Tibial nerve (tissue), 4 donors: Measurements from ENCODE around the gene CTTNBP2. TPM values are rescaled to one million over a fixed set of nuclear protein-coding genes. Genes with fewer than 3 reads are reported as not detected.

ENCODE experiments used
- DNase-seq, 2 donors: peaks; one replicate each; pipeline ENCODE4 v3.0.0-alpha.2; 2019; ENCODE audit warnings: low spot score in 2 of 2
- H3K27ac ChIP-seq, 4 donors: fragments of 200-600 bp; sonication (generic) in 3 of 4; one replicate each; pipeline ENCODE4 v1.5.1; 2017 to 2019; ENCODE audit warnings: mild to moderate bottlenecking in 1 of 4
- H3K27me3 ChIP-seq, 2 donors: fragments of 200-600 bp; sonication (generic) in 1 of 2; one replicate each; pipeline versions ENCODE4 v1.5.1 to v1.6.0; 2017 to 2019
- H3K36me3 ChIP-seq, 3 donors: fragments of 200-600 bp; sonication (generic); one replicate each; pipeline ENCODE4 v1.5.1; 2018 to 2019
- H3K4me1 ChIP-seq, 4 donors: fragments of 200-600 bp; sonication (generic) in 3 of 4; one replicate each; pipeline ENCODE4 v1.5.1; 2017 to 2019
- H3K4me3 ChIP-seq, 4 donors: fragments of 200-600 bp; sonication (generic) in 3 of 4; one replicate each; pipeline ENCODE4 v1.5.1; 2017 to 2019; ENCODE audit warnings: mild to moderate bottlenecking in 1 of 4, moderate library complexity in 1 of 4
- H3K9me3 ChIP-seq, 4 donors: fragments of 200-600 bp; sonication (generic) in 3 of 4; one replicate each; pipeline ENCODE4 v1.5.1; 2017 to 2019
- EP300 ChIP-seq, 2 donors: sonication (generic); formaldehyde crosslinking; IDR thresholded peaks; one replicate each; pipeline ENCODE4 v1.6.1; 2017; ENCODE audit warnings: antibody characterized with exemption in 2 of 2, mild to moderate bottlenecking in 1 of 2
- POLR2A ChIP-seq, 2 donors: fragments of 450-650 bp; IDR thresholded peaks; one replicate each; pipeline ENCODE4 v1.6.1; 2017; ENCODE audit warnings: antibody characterized with exemption in 2 of 2, mild to moderate bottlenecking in 2 of 2, moderate library complexity in 2 of 2
- WGBS, 2 donors: methylation state at CpG; one replicate each; pipeline ENCODE4 v1.1.5; 2018; 5-methylcytosine and 5-hydroxymethylcytosine counted together
- total RNA-seq, 4 donors: library from RNA; depleted of rRNA; stranded (reverse); fragments of >200 nt; gene quantifications; one replicate each; pipeline ENCODE4 v1.1.0, GENCODE V29; 2016
- TF ChIP-seq, protein P1 (sequence below), 5 experiments: fragments of 200-600 bp in 3 of 5; fragments of 450-650 bp in 2 of 5; sonication (generic) in 3 of 5; IDR thresholded peaks; one replicate each; pipeline ENCODE4 v1.5.1; 2016 to 2019; ENCODE audit warnings: antibody characterized with exemption in 5 of 5, mild to moderate bottlenecking in 3 of 5, moderate library complexity in 2 of 5

Gene CTTNBP2
- total RNA-seq, 4 donors from 2014 or later: 12.9 to 19.3 (median 17.1) TPM

DNA sequence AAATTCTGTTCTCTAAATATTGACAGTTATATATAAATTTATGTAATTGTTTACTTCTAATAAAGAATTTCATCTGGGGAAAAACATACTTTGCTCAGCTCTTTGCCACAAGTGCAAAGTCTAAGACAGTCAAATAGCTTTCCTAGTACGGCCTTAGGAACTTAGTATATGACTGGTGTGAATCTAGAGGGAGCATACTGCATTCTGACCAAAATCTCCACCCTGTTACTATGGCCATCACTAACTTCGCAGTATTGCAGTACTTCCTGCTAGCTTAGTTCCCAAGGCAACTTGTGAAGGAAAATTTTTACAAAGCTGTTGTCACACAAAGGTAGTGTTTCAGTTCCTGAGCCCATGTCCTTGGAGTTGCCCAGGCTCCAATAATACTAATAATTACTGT is 211.9 kb downstream of the CTTNBP2 start:
- Histone ChIP-seq H3K27ac (no peak overlapping the region), H3K27me3 (no peaks in the 10 kb centered on the region), H3K36me3 (no peaks in the 10 kb centered on the region), H3K4me1 (no peaks in the 10 kb centered on the region), H3K9me3 (no peaks in the 10 kb centered on the region), H3K4me3 (no peak overlapping the region)
- DNase-seq: no peak
- no peak for TF ChIP-seq EP300 (IDR thresholded peaks at IDR 0.05)
- TF ChIP-seq, protein P1, sequence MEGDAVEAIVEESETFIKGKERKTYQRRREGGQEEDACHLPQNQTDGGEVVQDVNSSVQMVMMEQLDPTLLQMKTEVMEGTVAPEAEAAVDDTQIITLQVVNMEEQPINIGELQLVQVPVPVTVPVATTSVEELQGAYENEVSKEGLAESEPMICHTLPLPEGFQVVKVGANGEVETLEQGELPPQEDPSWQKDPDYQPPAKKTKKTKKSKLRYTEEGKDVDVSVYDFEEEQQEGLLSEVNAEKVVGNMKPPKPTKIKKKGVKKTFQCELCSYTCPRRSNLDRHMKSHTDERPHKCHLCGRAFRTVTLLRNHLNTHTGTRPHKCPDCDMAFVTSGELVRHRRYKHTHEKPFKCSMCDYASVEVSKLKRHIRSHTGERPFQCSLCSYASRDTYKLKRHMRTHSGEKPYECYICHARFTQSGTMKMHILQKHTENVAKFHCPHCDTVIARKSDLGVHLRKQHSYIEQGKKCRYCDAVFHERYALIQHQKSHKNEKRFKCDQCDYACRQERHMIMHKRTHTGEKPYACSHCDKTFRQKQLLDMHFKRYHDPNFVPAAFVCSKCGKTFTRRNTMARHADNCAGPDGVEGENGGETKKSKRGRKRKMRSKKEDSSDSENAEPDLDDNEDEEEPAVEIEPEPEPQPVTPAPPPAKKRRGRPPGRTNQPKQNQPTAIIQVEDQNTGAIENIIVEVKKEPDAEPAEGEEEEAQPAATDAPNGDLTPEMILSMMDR (IDR thresholded peaks at IDR 0.05): no peak
- no peak for TF ChIP-seq POLR2A (IDR thresholded peaks at IDR 0.05)
- WGBS, 2 donors: 77 to 80% methylated on average over 2 of the region's 2 CpGs
